HFF-Myc (cell line): Measurements from ENCODE around the gene STOM.
"Not testable (repeated sequence)": the region's sequence is repeated elsewhere in the genome, so short reads cannot be mapped to it uniquely, and the experiment has no call there.

Experiments used
- DNase-seq: peaks from one replicate; pipeline ENCODE4 v3.0.0-alpha.2; 2011; ENCODE audit warnings: low read depth; ENCODE audit errors: extremely low read depth
- H3K4me3 ChIP-seq: replicated peaks from 2 replicates; pipeline ENCODE4 v1.5.1; 2011; ENCODE audit warnings: low read depth, mild to moderate bottlenecking, control low read depth, low read length
- CTCF ChIP-seq: IDR thresholded peaks from 2 replicates; pipeline ENCODE4 v1.5.1; 2012; ENCODE audit warnings: mild to moderate bottlenecking, low read depth, low read length, control low read depth; ENCODE audit errors: missing control alignments

Gene STOM

GRCh38 chr9:121398374-121398773, 28.3 kb upstream of the STOM start:
- no peak overlapping the region for H3K4me3 ChIP-seq
- DNase-seq = peak; percentile 90
- no peak for TF ChIP-seq CTCF

- H3K4me3 ChIP-seq, DNase-seq: not testable (repeated sequence)
Observed at GRCh38 chr9:121397277-121397676, 27.2 kb upstream of the STOM start.

- DNase-seq = no peak
- H3K4me3 ChIP-seq = no peak overlapping the region
- TF ChIP-seq CTCF = no peak
Observed at GRCh38 chr9:121395558-121395957, 25.5 kb upstream of the STOM start.

DNA sequence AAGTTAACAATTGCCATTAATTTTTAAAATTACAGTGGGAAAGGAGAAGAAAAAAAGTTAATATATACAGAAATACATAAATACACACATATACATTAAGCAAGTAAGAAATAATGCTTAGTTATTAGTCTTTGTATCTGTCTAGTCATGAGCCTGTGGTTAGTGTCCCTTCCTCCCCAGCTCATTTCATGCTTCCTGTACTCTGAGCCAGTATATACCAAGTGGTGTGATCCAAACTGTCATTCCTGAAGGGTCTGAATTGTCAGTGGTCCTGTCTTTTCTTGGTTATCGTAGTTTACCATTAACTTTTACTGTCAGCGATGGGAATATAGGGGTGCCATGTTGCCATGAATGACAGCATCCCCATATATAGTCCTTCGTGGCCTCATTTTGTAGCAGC, 24.2 kb upstream of the STOM start:
- no peak for DNase-seq
- no peak for TF ChIP-seq CTCF
- H3K4me3 ChIP-seq = no peak overlapping the region

DNA sequence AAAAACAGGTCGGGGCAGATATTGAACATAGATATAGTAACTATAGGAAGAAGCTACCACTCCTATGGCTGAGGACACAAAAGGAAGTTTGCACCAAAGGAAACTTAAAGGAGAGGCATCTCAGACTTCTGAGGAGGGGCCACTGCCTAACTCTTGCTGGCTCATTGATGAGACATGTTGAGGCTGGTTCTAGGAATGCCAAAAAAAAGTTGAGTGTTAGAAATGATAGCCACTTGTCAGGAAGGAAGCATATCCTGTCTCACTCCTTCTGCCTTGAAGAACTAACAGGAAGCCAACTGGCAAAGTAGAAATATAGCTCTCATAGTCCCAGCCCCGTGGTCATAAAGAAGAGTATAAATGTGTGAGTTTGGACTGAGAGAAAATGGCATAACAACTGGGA, 23.3 kb upstream of the STOM start:
- no peak for DNase-seq
- TF ChIP-seq CTCF = no peak
- H3K4me3 ChIP-seq = no peak overlapping the region

GRCh38 chr9:121390372-121390771, 20.3 kb upstream of the STOM start:
- no peak for TF ChIP-seq CTCF
- no peak overlapping the region for H3K4me3 ChIP-seq
- DNase-seq = no peak

- no peak for TF ChIP-seq CTCF
- H3K4me3 ChIP-seq = no peak overlapping the region
- DNase-seq = no peak
Observed at GRCh38 chr9:121388140-121388905, 18.3 kb upstream of the STOM start.
